ENCODE measurements around the gene CILP.

DNA sequence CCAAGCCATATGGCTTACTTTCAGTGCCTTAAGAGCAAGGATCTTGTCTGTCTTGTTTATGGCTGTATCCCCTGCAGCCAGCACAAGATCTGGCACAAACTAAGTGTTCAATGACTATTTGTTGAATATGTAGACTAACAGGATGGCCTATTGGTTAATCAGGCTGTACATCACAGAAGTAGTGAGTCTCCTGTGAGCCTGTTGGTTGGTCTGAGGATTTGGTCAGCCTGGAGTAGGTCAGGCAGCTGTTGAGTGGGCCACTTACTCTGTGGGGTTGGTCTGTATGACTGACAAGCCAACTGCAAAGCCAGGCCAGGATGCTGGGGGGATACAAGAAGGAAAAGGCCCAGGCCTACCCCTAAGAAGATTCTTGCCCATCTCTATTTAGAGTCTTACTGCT lies 33.4 kb upstream of the CILP start:
- TF ChIP-seq, protein P1, sequence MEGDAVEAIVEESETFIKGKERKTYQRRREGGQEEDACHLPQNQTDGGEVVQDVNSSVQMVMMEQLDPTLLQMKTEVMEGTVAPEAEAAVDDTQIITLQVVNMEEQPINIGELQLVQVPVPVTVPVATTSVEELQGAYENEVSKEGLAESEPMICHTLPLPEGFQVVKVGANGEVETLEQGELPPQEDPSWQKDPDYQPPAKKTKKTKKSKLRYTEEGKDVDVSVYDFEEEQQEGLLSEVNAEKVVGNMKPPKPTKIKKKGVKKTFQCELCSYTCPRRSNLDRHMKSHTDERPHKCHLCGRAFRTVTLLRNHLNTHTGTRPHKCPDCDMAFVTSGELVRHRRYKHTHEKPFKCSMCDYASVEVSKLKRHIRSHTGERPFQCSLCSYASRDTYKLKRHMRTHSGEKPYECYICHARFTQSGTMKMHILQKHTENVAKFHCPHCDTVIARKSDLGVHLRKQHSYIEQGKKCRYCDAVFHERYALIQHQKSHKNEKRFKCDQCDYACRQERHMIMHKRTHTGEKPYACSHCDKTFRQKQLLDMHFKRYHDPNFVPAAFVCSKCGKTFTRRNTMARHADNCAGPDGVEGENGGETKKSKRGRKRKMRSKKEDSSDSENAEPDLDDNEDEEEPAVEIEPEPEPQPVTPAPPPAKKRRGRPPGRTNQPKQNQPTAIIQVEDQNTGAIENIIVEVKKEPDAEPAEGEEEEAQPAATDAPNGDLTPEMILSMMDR (IDR thresholded peaks at IDR 0.05), result no peak
- TF ChIP-seq POLR2A (IDR thresholded peaks at IDR 0.05), result no peak
- TF ChIP-seq POLR2AphosphoS5 (IDR thresholded peaks at IDR 0.05), result no peak

Measured in stomach (tissue), 4 donors.